ENCODE data around the gene EPHA8.

The EPHA8 gene

GRCh38 chr1:22536506-22536905, 26.8 kb upstream of the EPHA8 start:
- no peak for DNase-seq (ENCODE audit: low read depth, low spot score)

- no peak for DNase-seq (ENCODE audit: low read depth, low spot score)
These were observed 25.7 kb upstream of the EPHA8 start for GRCh38 chr1:22537441-22538139.

GRCh38 chr1:22539510-22540118, 23.7 kb upstream of the EPHA8 start:
- no peak for DNase-seq (ENCODE audit: low read depth, low spot score)

GRCh38 chr1:22540337-22540736, 23.0 kb upstream of the EPHA8 start:
- no peak for DNase-seq (ENCODE audit: low read depth, low spot score)

- no peak for DNase-seq (ENCODE audit: low read depth, low spot score)
These were observed 20.4 kb upstream of the EPHA8 start for GRCh38 chr1:22542886-22543285.

GRCh38 chr1:22543679-22544078, 19.6 kb upstream of the EPHA8 start:
- DNase-seq (ENCODE audit: low read depth, low spot score), result no peak

- DNase-seq (ENCODE audit: low read depth, low spot score), result no peak
These were observed 18.7 kb upstream of the EPHA8 start for GRCh38 chr1:22544606-22545005.

- no peak for DNase-seq (ENCODE audit: low read depth, low spot score)
These were observed 18.1 kb upstream of the EPHA8 start for GRCh38 chr1:22545141-22545540.

- DNase-seq (ENCODE audit: low read depth, low spot score), result no peak
These were observed 16.0 kb upstream of the EPHA8 start for GRCh38 chr1:22547186-22547817.

- no peak for DNase-seq (ENCODE audit: low read depth, low spot score)
These were observed 15.3 kb upstream of the EPHA8 start for GRCh38 chr1:22547818-22548462.

GRCh38 chr1:22550021-22550420, 13.3 kb upstream of the EPHA8 start:
- DNase-seq (ENCODE audit: low read depth, low spot score), result no peak

- DNase-seq (ENCODE audit: low read depth, low spot score), result no peak
These were observed 11.7 kb upstream of the EPHA8 start for GRCh38 chr1:22551591-22551990.

GRCh38 chr1:22552021-22552420, 11.3 kb upstream of the EPHA8 start:
- DNase-seq (ENCODE audit: low read depth, low spot score), result no peak

- no peak for DNase-seq (ENCODE audit: low read depth, low spot score)
These were observed 10.0 kb upstream of the EPHA8 start for GRCh38 chr1:22553104-22553880.

- DNase-seq (ENCODE audit: low read depth, low spot score), result no peak
These were observed 9.2 kb upstream of the EPHA8 start for GRCh38 chr1:22553991-22554522.

GRCh38 chr1:22555371-22555656, 8.0 kb upstream of the EPHA8 start:
- DNase-seq (ENCODE audit: low read depth, low spot score), result no peak

- no peak for DNase-seq (ENCODE audit: low read depth, low spot score)
These were observed 6.7 kb upstream of the EPHA8 start for GRCh38 chr1:22556391-22557104.

GRCh38 chr1:22557341-22557950, 5.8 kb upstream of the EPHA8 start:
- peak; percentile 7 for DNase-seq (ENCODE audit: low read depth, low spot score)

GRCh38 chr1:22563671-22564602, 648 bp downstream of the EPHA8 start:
- DNase-seq (ENCODE audit: low read depth, low spot score), result no peak

- DNase-seq (ENCODE audit: low read depth, low spot score), result no peak
These were observed 2.9 kb downstream of the EPHA8 start for GRCh38 chr1:22566161-22566560.
